PC-3 (cell line): ENCODE results near the gene TSPAN4.

Experiments used
- CTCF ChIP-seq: fragments of 300-600 bp; sonication (generic); conservative IDR thresholded peaks from 2 replicates; pipeline ENCODE4 v1.5.1; 2017; ENCODE audit warnings: antibody characterized with exemption, low read depth, mild to moderate bottlenecking, low read length
- EZH2 ChIP-seq: fragments of 300-600 bp; sonication (generic); IDR thresholded peaks from one replicate; pipeline ENCODE4 v1.6.1; 2017; ENCODE audit warnings: antibody characterized with exemption, mild to moderate bottlenecking, low read length; ENCODE audit not compliant: unreplicated experiment
- EZH2phosphoT487 ChIP-seq: fragments of 300-600 bp; sonication (generic); IDR thresholded peaks from 2 replicates; pipeline ENCODE4 v1.6.1; 2018; ENCODE audit warnings: mild to moderate bottlenecking, antibody characterized with exemption, low read length, borderline replicate concordance

DNA sequence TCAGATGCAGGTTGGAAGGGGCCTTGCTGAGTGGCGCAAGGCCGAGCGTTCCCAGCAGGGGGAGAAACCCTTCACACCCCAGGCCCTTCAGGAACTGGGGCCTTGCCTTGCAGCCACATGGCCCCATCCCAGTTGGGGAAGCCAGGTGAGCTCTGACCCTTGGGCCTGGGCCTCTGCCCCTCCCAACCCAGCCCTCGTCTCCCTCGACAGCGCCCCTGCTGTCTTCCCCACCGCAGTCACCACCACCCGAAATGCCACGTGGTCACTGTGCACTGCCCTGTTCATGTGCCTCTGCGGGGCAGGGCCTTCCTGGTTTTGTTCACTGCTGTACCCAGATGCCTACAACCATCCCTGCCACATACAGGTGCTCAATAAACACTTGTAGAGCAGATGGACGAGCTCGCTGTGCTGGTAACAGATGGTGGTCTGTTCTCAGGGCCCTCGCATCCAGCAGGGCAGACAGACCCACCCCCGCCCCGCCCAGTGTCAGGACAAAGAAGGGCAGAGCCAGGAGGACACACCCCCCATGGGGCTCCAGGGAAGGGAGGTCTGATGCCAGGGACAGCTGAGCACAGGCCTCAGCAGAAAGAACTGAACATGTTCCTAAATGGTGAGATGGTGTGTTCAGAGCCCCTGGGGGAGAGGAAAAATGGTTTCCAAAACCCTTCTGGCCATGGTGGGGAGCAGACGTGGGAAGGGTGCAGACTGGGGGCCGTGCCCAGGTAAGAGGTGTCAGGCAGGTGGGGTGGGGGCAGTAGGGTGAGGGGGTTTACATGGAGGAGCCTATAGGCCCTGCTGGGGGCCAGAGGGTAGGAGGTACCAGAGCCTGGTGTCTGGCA lies 4.0 kb upstream of the TSPAN4 start:
- TF ChIP-seq CTCF = 0 out of 2 replicates have a peak, but pooled peaks have one; percentile 24
- no peak for TF ChIP-seq EZH2
- TF ChIP-seq EZH2phosphoT487 = no peak
